K562 (cell line): ENCODE results near the gene KCTD15. TPM values are rescaled to one million over a fixed set of nuclear protein-coding genes. Genes with fewer than 3 reads are reported as not detected.

Experiments
- ATAC-seq: fragments of 200-7000 bp; cut with Tn5 transposase; 3 replicates; pipeline ENCODE4 v1.9.1; 2020; ENCODE audit warnings: moderate library complexity
- BruUV-seq: library from RNA; stranded (reverse); fragments of 400-500 nt; replicated peaks from 2 replicates; lab custom pipeline; 2021; lab: Mats Ljungman, UMichigan
- CTCF ChIA-PET: fragments of 300-600 bp; formaldehyde crosslinking; extraction: SDS; loops from one replicate; lab custom pipeline; 2021; ENCODE audit warnings: low intra/inter-chr PET ratio; lab: Yijun Ruan, JAX
- POLR2A ChIA-PET: fragments of 300-600, 350-650 bp; sonication (Branson Sonifier 250); formaldehyde crosslinking; extraction: SDS; loops from one replicate; lab custom pipeline; 2021; ENCODE audit warnings: antibody characterized with exemption, inconsistent platforms; lab: Yijun Ruan, JAX
- DNase-seq, 4 experiments: peaks; one replicate each; pipeline versions ENCODE4 v3.0.0 to v3.0.0-alpha.2; 2011 to 2018; ENCODE audit warnings: low spot score in 3 of 4, mixed read lengths in 3 of 4; ENCODE audit errors: extremely low read depth in 1 of 4
- FAIRE-seq: peaks from 2 replicates; lab custom pipeline; 2011; peaks lifted over from hg19 to GRCh38; lab: Jason Lieb, UNC
- H2AFZ ChIP-seq: 2 replicates; pipeline ENCODE4 v1.6.0; 2011; ENCODE audit warnings: low read depth, low read length, control low read depth, inconsistent platforms
- H3K27ac ChIP-seq: fragments of 200-600 bp; 3 replicates; pipeline ENCODE4 v1.8.0; 2011; ENCODE audit warnings: low read depth, mild to moderate bottlenecking, control low read depth, inconsistent platforms, low read length, moderate library complexity, mixed read lengths; ENCODE audit errors: extremely low read depth
- H3K27me3 ChIP-seq, 2 experiments: fragments of 300-600 bp in 1 of 2; 2 replicates in 1 of 2; 3 replicates in 1 of 2; pipeline versions ENCODE4 v1.6.0 to v1.8.0; 2011; ENCODE audit warnings: inconsistent platforms in 2 of 2, low read length in 2 of 2, mild to moderate bottlenecking in 1 of 2, mixed read lengths in 1 of 2, moderate library complexity in 1 of 2; ENCODE audit not compliant: control insufficient read depth in 2 of 2, insufficient read depth in 2 of 2
- H3K36me3 ChIP-seq: fragments of 300-600 bp; 3 replicates; pipeline ENCODE4 v1.8.0; 2011; ENCODE audit warnings: mild to moderate bottlenecking, low read length, inconsistent platforms; ENCODE audit not compliant: control insufficient read depth, insufficient read depth
- H3K4me1 ChIP-seq, 2 experiments: fragments of 200-600 bp in 1 of 2; replicated peaks in 1 of 2; 2 replicates in 1 of 2; 3 replicates in 1 of 2; pipeline versions ENCODE4 v1.5.1 to v1.8.0; 2011; ENCODE audit warnings: inconsistent platforms in 2 of 2, low read length in 2 of 2, mild to moderate bottlenecking in 1 of 2, mixed read lengths in 1 of 2, moderate library complexity in 1 of 2; ENCODE audit not compliant: control insufficient read depth in 2 of 2, insufficient read depth in 2 of 2
- H3K4me2 ChIP-seq: 2 replicates; pipeline ENCODE4 v1.6.1; 2011; ENCODE audit warnings: low read length, control low read depth, inconsistent platforms, mixed read lengths; ENCODE audit not compliant: insufficient read depth
- H3K4me3 ChIP-seq: fragments of 200-600 bp; sonication (generic), shearing (Covaris generic); 2 replicates; pipeline ENCODE4 v1.5.1; 2016; ENCODE audit warnings: control low read depth, inconsistent platforms
- H3K79me2 ChIP-seq: fragments of 200-600 bp; 3 replicates; pipeline ENCODE4 v1.8.0; 2011; ENCODE audit warnings: low read length, inconsistent platforms; ENCODE audit not compliant: control insufficient read depth, insufficient read depth
- H3K9ac ChIP-seq, 2 experiments: 2 replicates each; pipeline versions ENCODE4 v1.6.0 to v1.6.1; 2011; ENCODE audit warnings: low read depth in 2 of 2, low read length in 2 of 2, control low read depth in 1 of 2, inconsistent platforms in 1 of 2, mild to moderate bottlenecking in 1 of 2, mixed read lengths in 1 of 2; ENCODE audit not compliant: insufficient read depth in 1 of 2
- H3K9me1 ChIP-seq: one replicate; pipeline ENCODE4 v1.6.0; 2011; ENCODE audit warnings: inconsistent platforms, mild to moderate bottlenecking, low read length, moderate library complexity; ENCODE audit not compliant: control insufficient read depth, insufficient read depth
- H3K9me3 ChIP-seq: replicated peaks from 2 replicates; pipeline ENCODE4 v1.5.1; 2011; ENCODE audit warnings: low read depth, low read length, inconsistent platforms; ENCODE audit not compliant: control insufficient read depth, insufficient read depth
- H4K20me1 ChIP-seq: replicated peaks from 2 replicates; pipeline ENCODE4 v1.6.1; 2011; ENCODE audit warnings: low read length, inconsistent platforms, mixed read lengths; ENCODE audit not compliant: control insufficient read depth, insufficient read depth
- E2F1 ChIP-seq: sonication (generic); formaldehyde crosslinking; IDR thresholded peaks from 2 replicates; pipeline ENCODE4 v1.8.1; 2023; ENCODE audit warnings: mild to moderate bottlenecking, missing genetic modification reagents, moderate library complexity
- FIP1L1 ChIP-seq: fragments of 200-400 bp; formaldehyde crosslinking; IDR thresholded peaks from 2 replicates; pipeline ENCODE4 v1.6.1; 2018; ENCODE audit warnings: mild to moderate bottlenecking, low read depth, low read length; ENCODE audit not compliant: poor library complexity, severe bottlenecking
- IFI16 ChIP-seq: fragments of 250-450 bp; sonication (Bioruptor Pico); IDR thresholded peaks from 2 replicates; pipeline ENCODE4 v2.1.2; 2022; ENCODE audit warnings: mild to moderate bottlenecking, inconsistent platforms
- NELFE ChIP-seq: IDR thresholded peaks from 2 replicates; pipeline ENCODE4 v1.6.1; 2011; ENCODE audit warnings: mild to moderate bottlenecking; ENCODE audit not compliant: insufficient read depth, insufficient read length
- PRMT5 ChIP-seq: sonication (generic); formaldehyde crosslinking; IDR thresholded peaks from 2 replicates; pipeline ENCODE4 v1.5.0; 2020; ENCODE audit warnings: missing genetic modification reagents
- SOX6 ChIP-seq: fragments of 450-650 bp; IDR thresholded peaks from 2 replicates; pipeline ENCODE4 v1.6.1; 2014; ENCODE audit warnings: mild to moderate bottlenecking
- TRIM28 ChIP-seq: fragments of 450-650 bp; IDR thresholded peaks from 2 replicates; pipeline ENCODE4 v1.6.1; 2017
- ZBTB8A ChIP-seq: fragments of 450-650 bp; IDR thresholded peaks from 2 replicates; pipeline ENCODE4 v1.6.1; 2018; ENCODE audit warnings: mild to moderate bottlenecking, moderate library complexity; ENCODE audit not compliant: partially characterized antibody
- ZFP91 ChIP-seq: sonication (generic); formaldehyde crosslinking; IDR thresholded peaks from 2 replicates; pipeline ENCODE4 v1.8.0; 2022; ENCODE audit warnings: mild to moderate bottlenecking, missing genetic modification reagents
- ZNF174 ChIP-seq: fragments of 250-450 bp; sonication (Bioruptor Pico); IDR thresholded peaks from 2 replicates; pipeline ENCODE4 v1.4.0; 2020; ENCODE audit warnings: mild to moderate bottlenecking
- ZNF444 ChIP-seq: fragments of 250-450 bp; sonication (Bioruptor Pico); IDR thresholded peaks from 2 replicates; pipeline ENCODE4 v1.4.0; 2020; ENCODE audit warnings: mild to moderate bottlenecking, moderate library complexity
- ZNF79 ChIP-seq: fragments of 250-450 bp; sonication (Bioruptor Pico); IDR thresholded peaks from 2 replicates; pipeline ENCODE4 v1.4.0; 2020; ENCODE audit warnings: low read depth, mild to moderate bottlenecking, moderate library complexity
- WGBS: fragments of 100-300 bp; shearing (Covaris generic); methylation state at CpG from one replicate; pipeline ENCODE4 v1.1.6; 2016; ENCODE audit warnings: low coverage, mixed read lengths; ENCODE audit not compliant: insufficient coverage; ENCODE audit errors: missing lambda C conversion rate; 5-methylcytosine and 5-hydroxymethylcytosine counted together
- in situ Hi-C: fragments of 300-500 bp; cut with MboI; formaldehyde crosslinking; loops from 4 replicates; pipeline ENCODE4 v1.15.0; 2018; ENCODE audit warnings: inconsistent platforms, mixed read lengths
- intact Hi-C: fragments of 100-400 bp; cut with micrococcal nuclease; formaldehyde crosslinking; loops from 2 replicates; pipeline ENCODE4 v1.14.2; 2022
- polyA plus RNA-seq, 8 experiments: library from polyadenylated mRNA; depleted of rRNA in 4 of 8; stranded (reverse) in 5 of 8; unstranded in 3 of 8; fragments of >200 nt; fragmentation: Nextera tagmentation in 2 of 8; fragmentation: Illumina TruSeq in 1 of 8; extraction: Ambion mirVana in 2 of 8; extraction: Trizol in 1 of 8; gene quantifications; 2 replicates each; pipeline versions ENCODE4 v1.2.1 to v1.2.3, GENCODE V29; 2011 to 2014; ENCODE audit warnings: inconsistent platforms in 1 of 8, missing spikeins in 1 of 8
- total RNA-seq, 7 experiments: library from RNA; depleted of rRNA in 6 of 7; stranded (reverse); fragments of >200 nt in 6 of 7; fragmentation: Illumina TruSeq in 2 of 7; extraction: Trizol in 2 of 7; gene quantifications; 2 replicates each; pipeline versions ENCODE4 v1.2.1 to v1.2.3, GENCODE V29; 2011 to 2021; ENCODE audit warnings: low replicate concordance in 1 of 7

Gene KCTD15
- total and polyA plus RNA-seq, 9 of the 15 experiments (the other 6 are each of a cell fraction or from before 2014, with no cell fraction given), result 1.7 to 49.0 (median 11.8) TPM

- Histone ChIP-seq H3K79me2 (no peaks in the 10 kb centered on the region), H3K4me2 (no peak overlapping the region), H3K27ac (no peak overlapping the region), H3K27me3 (peaks cover 6 to 27% of the 10 kb centered on the region in 2 experiments; a peak in 3 of 5 replicates), H3K9me3 (no peaks in the 10 kb centered on the region), H3K9me1 (no peaks in the 10 kb centered on the region), H2AFZ (no peak overlapping the region), H3K9ac (no peak overlapping the region)
- WGBS, result 0% methylated on average over 2 of the region's 3 CpGs
- CTCF ChIA-PET, result no interaction called here
- no TSS peak for BruUV-seq
- FAIRE-seq, result no peak
- intact Hi-C loops, result no loop called here
- POLR2A ChIA-PET, result interaction anchor here (1.0 kb wide), 1 partner anchor 20 kb away, joined by 3 read pairs; no protein-coding TSS in a partner anchor
- no peak for ATAC-seq
- TF ChIP-seq SOX6 (no peak), E2F1 (CRISPR knock-in tag) (no peak), PRMT5 (CRISPR knock-in tag) (no peak), NELFE (no peak), ZFP91 (CRISPR knock-in tag) (no peak), ZNF174 (CRISPR knock-in tag) (no peak), ZNF79 (CRISPR knock-in tag) (no peak), ZNF444 (CRISPR knock-in tag) (no peak), ZBTB8A (no peak), IFI16 (no peak), FIP1L1 (no peak), TRIM28 (no peak)
- TF ChIP-seq, all 486 proteins: peak for 0
- in situ Hi-C loops, result no loop called here
- DNase-seq, result no peak
- 0 out of 2 replicates have a peak, but pooled peaks cover 3% of the 10 kb centered on the region for H4K20me1 ChIP-seq
- no peak overlapping the region for H3K4me3 ChIP-seq
- no peaks in the 10 kb centered on the region for H3K4me1 ChIP-seq
- no peaks in the 10 kb centered on the region for H3K36me3 ChIP-seq
Measured at GRCh38 chr19:33844478-33844877, 47.8 kb downstream of the KCTD15 start.
